ENCODE data around the gene PC. TPM values are rescaled to one million over a fixed set of nuclear protein-coding genes. Genes with fewer than 3 reads are reported as not detected.

Gene PC
- total and polyA plus RNA-seq, 8 donors: 7.9 to 27.4 (median 11.4) TPM

DNA sequence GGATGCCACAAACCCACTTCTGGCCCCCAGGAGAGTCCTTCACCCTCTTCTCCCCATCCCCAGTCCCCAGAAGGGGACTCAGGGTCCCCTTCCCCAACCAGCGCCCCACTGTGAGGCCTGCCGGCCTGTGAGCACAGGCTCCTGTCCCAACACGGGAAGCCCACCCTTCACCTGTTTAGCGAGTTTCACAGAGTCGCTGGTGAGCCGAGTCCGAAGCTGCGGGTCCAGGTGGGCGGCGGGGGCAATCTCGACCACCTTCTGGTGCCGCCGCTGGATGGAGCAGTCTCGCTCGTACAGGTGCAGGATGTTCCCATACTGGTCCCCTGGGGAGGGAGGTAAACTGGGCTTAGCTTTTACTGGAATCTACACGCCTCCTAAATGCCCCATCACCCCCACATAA is 88.1 kb downstream of the PC start:
- Histone ChIP-seq H3K36me3 (peaks cover 0 to 8% of the 10 kb centered on the region in 2 donors), H3K9me3 (no peaks in the 10 kb centered on the region), H3K27me3 (no peaks in the 10 kb centered on the region), H3K4me1 (peaks cover 0 to 7% of the 10 kb centered on the region in 2 donors), H3K4me3 (no peak overlapping the region), H3K27ac (no peak overlapping the region)
- TF ChIP-seq, protein P1, sequence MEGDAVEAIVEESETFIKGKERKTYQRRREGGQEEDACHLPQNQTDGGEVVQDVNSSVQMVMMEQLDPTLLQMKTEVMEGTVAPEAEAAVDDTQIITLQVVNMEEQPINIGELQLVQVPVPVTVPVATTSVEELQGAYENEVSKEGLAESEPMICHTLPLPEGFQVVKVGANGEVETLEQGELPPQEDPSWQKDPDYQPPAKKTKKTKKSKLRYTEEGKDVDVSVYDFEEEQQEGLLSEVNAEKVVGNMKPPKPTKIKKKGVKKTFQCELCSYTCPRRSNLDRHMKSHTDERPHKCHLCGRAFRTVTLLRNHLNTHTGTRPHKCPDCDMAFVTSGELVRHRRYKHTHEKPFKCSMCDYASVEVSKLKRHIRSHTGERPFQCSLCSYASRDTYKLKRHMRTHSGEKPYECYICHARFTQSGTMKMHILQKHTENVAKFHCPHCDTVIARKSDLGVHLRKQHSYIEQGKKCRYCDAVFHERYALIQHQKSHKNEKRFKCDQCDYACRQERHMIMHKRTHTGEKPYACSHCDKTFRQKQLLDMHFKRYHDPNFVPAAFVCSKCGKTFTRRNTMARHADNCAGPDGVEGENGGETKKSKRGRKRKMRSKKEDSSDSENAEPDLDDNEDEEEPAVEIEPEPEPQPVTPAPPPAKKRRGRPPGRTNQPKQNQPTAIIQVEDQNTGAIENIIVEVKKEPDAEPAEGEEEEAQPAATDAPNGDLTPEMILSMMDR (IDR thresholded peaks at IDR 0.05): no peak
- peak in 1 of 4 donors; percentile 78 for DNase-seq
- no peak for ATAC-seq
- intact Hi-C loops (cut with DNase I): no loop called here

DNA sequence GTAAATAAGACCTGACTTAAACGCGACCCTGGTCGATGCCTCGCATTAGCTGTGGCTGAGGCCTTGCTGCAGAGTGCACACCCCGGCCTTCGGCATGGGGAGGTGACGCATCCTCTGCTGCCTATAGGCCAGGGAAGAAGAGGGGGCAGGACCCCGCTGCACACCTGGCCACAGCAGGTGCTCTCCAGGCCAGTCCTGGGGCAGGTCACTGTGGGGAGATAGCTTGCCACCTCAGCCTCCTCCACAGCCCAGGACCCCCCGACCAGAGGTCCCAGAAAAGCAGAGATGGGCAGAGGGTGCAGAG is 88.7 kb downstream of the PC start:
- peak in 1 of 4 donors; percentile 61 for DNase-seq

DNA sequence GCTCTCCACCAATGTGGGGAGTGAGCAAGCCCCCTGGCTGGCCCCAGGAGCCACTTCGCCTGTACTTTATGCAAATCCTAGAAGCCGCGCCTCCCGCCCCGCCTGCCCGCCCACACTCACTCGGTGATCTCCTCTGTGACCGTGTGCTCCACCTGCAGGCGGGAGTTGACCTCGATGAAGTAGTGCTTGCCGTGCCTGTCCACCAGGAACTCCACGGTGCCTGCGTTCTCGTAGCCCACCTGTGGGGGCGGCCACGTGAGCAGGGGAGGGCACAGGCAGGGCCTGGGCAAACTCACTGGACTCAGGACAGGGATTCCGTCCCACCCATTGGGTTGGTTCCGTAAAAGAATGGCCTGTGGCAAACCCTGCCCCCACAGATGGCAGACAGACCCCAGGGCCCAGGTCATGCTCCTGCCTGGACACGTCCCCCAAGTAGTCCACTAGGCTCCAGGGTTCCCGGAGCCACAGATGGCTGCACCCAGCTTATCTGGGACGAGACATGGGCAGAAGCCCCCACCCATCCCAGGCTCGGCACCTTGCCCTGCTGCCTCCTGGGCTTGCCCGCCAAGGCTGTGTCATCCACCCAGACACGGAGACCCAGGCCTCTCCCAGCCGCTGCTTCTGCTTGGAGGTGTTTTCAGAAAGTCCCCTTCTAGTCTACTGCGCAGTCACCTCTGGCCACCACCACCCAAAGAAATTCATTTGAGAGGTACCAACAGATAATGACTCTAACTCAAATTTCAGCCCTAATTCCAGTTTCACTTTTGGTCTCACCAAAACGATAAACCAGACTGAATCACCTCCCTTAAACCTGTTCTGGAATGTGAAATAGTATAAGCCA is 89.2 kb downstream of the PC start:
- Histone ChIP-seq H3K4me3 (no peak overlapping the region), H3K9me3 (no peaks in the 10 kb centered on the region), H3K36me3 (peaks cover 0 to 8% of the 10 kb centered on the region in 2 donors), H3K27me3 (no peaks in the 10 kb centered on the region), H3K4me1 (peaks cover 0 to 7% of the 10 kb centered on the region in 2 donors), H3K27ac (no peak overlapping the region)
- intact Hi-C loops (cut with DNase I): no loop called here
- TF ChIP-seq, protein P1 (IDR thresholded peaks at IDR 0.05): peak in 1 of 2 donors; percentile 30
- DNase-seq (peak in 1 of 4 donors; percentile 89), ATAC-seq (peak; percentile 87)

More for the DNA sequence above, 88.7 kb downstream of the PC start:
- ATAC-seq: no peak
- H3K4me3 ChIP-seq: no peak overlapping the region
- H3K27me3 ChIP-seq: no peaks in the 10 kb centered on the region
- peaks cover 0 to 8% of the 10 kb centered on the region in 2 donors for H3K36me3 ChIP-seq
- H3K27ac ChIP-seq: no peak overlapping the region
- intact Hi-C loops (cut with DNase I): no loop called here
- TF ChIP-seq, protein P1 (IDR thresholded peaks at IDR 0.05): no peak
- H3K9me3 ChIP-seq: no peaks in the 10 kb centered on the region
- H3K4me1 ChIP-seq: peaks cover 0 to 7% of the 10 kb centered on the region in 2 donors

DNA sequence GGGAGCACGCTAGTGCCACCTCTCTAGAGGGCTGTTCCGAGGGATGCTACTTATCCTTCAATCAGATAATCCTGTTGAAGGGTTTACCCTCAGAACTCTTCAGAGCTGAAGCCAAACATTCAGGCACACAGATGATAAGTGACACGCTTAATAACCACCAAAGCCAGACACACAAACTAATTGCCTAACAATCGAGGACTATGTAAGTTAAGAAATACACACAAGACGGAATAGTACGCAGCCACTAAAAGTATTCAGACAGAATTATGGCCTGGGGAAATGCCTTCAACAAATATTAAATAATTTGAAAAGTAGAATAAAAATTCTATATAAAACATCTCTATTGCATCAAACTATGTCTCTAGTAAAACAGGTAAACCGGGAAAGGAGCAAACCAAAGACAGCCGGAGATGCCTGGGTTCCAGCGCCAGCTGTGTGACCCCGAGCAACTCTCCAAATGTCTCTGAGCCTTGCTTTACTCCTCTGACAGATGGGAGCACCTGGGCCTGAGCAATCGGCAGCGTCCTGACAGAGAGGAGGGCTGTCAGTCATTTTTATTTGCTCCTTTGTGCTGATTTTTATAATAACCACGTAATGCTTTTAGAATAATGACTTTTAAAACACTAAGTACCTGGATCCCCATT is 90.0 kb downstream of the PC start:
- Histone ChIP-seq H3K27ac (no peak overlapping the region), H3K9me3 (no peaks in the 10 kb centered on the region), H3K36me3 (peaks cover 0 to 8% of the 10 kb centered on the region in 2 donors), H3K4me1 (peaks cover 0 to 7% of the 10 kb centered on the region in 2 donors), H3K27me3 (no peaks in the 10 kb centered on the region), H3K4me3 (no peak overlapping the region)
- TF ChIP-seq, protein P1 (IDR thresholded peaks at IDR 0.05): no peak
- no peak for DNase-seq
- no peak for ATAC-seq
- intact Hi-C loops (cut with DNase I): no loop called here

DNA sequence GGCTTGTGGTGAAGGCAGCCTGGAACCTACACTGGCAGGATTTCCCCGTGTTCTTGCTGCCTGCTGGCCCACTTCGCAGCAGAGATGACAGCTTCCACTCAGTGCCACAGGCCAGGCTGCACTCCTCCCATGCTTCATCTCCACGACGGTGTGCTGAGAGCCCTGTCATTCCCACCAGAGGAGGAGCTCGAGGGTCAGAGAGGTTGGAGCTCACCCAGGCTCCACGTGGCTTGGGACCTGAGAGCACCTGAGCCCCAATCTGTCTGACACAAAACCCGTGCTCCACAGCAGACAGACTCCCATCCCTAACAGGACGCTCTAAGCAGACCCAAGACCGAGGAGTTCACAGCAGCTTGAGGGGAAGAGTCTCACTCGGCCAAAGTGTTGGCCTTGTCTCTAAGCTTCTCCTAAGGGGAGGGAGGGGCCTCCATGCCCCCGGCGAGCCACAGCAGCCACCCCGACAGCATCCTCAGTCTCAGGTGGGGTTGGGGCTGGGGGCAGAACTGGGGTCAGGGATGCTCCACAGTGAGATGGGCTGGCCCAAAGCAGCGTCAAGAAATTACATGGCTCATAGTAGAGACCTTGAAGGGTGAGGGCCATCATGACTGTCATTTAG is 90.7 kb downstream of the PC start:
- Histone ChIP-seq H3K4me1 (peaks cover 0 to 7% of the 10 kb centered on the region in 2 donors), H3K9me3 (no peaks in the 10 kb centered on the region), H3K27ac (no peak overlapping the region), H3K36me3 (peaks cover 0 to 8% of the 10 kb centered on the region in 2 donors), H3K4me3 (no peak overlapping the region), H3K27me3 (no peaks in the 10 kb centered on the region)
- TF ChIP-seq, protein P1 (IDR thresholded peaks at IDR 0.05): no peak
- no peak for ATAC-seq
- peak in 1 of 4 donors; percentile 35 for DNase-seq
- intact Hi-C loops (cut with DNase I): no loop called here
